ENCODE results near the gene ATP13A1. TPM values are rescaled to one million over a fixed set of nuclear protein-coding genes. Genes with fewer than 3 reads are reported as not detected.

The ATP13A1 gene
- total RNA-seq, 1 experiment from 2014 or later = 73.7 TPM

GRCh38 chr19:19662871-19663255 is 613 bp downstream of the ATP13A1 start:
- ChIA-PET RAD21 (ENCODE audit: low non-redundant PET in 1 of 2, low total read pairs in 2 of 2, uncharacterized antibody in 2 of 2, unreplicated experiment in 2 of 2) (no interaction called here), POLR2A (no interaction called here), CTCF (no interaction called here)
- Histone ChIP-seq H3K79me2 (ENCODE audit: insufficient read depth, low read length) (peaks cover 41% of the 10 kb centered on the region), H3K27me3 (ENCODE audit: insufficient read depth, low read length) (no peaks in the 10 kb centered on the region), H3K9me3 (ENCODE audit: control insufficient read depth in 1 of 2, insufficient read depth in 1 of 2, low read depth in 1 of 2, low read length in 2 of 2) (no peaks in the 10 kb centered on the region), H2AFZ (ENCODE audit: low read depth, low read length, poor library complexity, severe bottlenecking) (no peak overlapping the region), H3K4me3 (replicated peaks in 1 of 2; ENCODE audit: low read depth in 1 of 2, low read length in 2 of 2) (peak overlapping the region; percentile 70 to 96), H3K27ac (ENCODE audit: low read depth, low read length) (peak overlapping the region; percentile 92), H3K4me1 (ENCODE audit: control insufficient read depth in 1 of 2, insufficient read depth in 2 of 2, low read length in 2 of 2) (peaks cover 8 to 33% of the 10 kb centered on the region in 2 experiments; a peak in 3 of 4 replicates), H3K4me2 (ENCODE audit: low read length) (peak overlapping the region; percentile 91), H3K9ac (ENCODE audit: low read length) (peak overlapping the region; percentile 95), H3K9me2 (ENCODE audit: insufficient read depth) (no peaks in the 10 kb centered on the region), H4K20me1 (ENCODE audit: insufficient read depth) (no peaks in the 10 kb centered on the region), H3K36me3 (ENCODE audit: control insufficient read depth in 1 of 2, insufficient read depth in 2 of 2, low read length in 2 of 2) (peaks cover 13 to 24% of the 10 kb centered on the region in 2 experiments; a peak in 3 of 4 replicates)
- DNase-seq (ENCODE audit: low read depth, low spot score) (no peak), ATAC-seq (no peak)
- TF ChIP-seq, protein P1, sequence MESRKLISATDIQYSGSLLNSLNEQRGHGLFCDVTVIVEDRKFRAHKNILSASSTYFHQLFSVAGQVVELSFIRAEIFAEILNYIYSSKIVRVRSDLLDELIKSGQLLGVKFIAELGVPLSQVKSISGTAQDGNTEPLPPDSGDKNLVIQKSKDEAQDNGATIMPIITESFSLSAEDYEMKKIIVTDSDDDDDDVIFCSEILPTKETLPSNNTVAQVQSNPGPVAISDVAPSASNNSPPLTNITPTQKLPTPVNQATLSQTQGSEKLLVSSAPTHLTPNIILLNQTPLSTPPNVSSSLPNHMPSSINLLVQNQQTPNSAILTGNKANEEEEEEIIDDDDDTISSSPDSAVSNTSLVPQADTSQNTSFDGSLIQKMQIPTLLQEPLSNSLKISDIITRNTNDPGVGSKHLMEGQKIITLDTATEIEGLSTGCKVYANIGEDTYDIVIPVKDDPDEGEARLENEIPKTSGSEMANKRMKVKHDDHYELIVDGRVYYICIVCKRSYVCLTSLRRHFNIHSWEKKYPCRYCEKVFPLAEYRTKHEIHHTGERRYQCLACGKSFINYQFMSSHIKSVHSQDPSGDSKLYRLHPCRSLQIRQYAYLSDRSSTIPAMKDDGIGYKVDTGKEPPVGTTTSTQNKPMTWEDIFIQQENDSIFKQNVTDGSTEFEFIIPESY (IDR thresholded peaks at IDR 0.05; ENCODE audit: extremely low read depth, insufficient replicate concordance, low read length) = no peak
- TF ChIP-seq CBX3 (IDR thresholded peaks at IDR 0.05; ENCODE audit: low read depth) (no peak), ZFX (IDR thresholded peaks at IDR 0.05) (no peak), SP1 (IDR thresholded peaks at IDR 0.05; ENCODE audit: low read depth) (no peak), EGR1 (IDR thresholded peaks at IDR 0.05; ENCODE audit: low read depth) (no peak), POLR2AphosphoS5 (IDR thresholded peaks at IDR 0.05; ENCODE audit: low read depth, low read length) (no peak), CEBPB (IDR thresholded peaks at IDR 0.05; ENCODE audit: low read depth) (no peak)
- TF ChIP-seq, protein P2, sequence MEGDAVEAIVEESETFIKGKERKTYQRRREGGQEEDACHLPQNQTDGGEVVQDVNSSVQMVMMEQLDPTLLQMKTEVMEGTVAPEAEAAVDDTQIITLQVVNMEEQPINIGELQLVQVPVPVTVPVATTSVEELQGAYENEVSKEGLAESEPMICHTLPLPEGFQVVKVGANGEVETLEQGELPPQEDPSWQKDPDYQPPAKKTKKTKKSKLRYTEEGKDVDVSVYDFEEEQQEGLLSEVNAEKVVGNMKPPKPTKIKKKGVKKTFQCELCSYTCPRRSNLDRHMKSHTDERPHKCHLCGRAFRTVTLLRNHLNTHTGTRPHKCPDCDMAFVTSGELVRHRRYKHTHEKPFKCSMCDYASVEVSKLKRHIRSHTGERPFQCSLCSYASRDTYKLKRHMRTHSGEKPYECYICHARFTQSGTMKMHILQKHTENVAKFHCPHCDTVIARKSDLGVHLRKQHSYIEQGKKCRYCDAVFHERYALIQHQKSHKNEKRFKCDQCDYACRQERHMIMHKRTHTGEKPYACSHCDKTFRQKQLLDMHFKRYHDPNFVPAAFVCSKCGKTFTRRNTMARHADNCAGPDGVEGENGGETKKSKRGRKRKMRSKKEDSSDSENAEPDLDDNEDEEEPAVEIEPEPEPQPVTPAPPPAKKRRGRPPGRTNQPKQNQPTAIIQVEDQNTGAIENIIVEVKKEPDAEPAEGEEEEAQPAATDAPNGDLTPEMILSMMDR (IDR thresholded peaks at IDR 0.05 in 2 of 3, conservative IDR thresholded peaks at IDR 0.05 in 1 of 3; ENCODE audit: borderline replicate concordance in 1 of 3, insufficient read depth in 1 of 3, low read depth in 2 of 3, low read length in 2 of 3) = no peak
- intact Hi-C loops (cut with micrococcal nuclease) = loop anchor here (1.0 kb wide), 1 partner anchor 113 kb away; no protein-coding TSS in a partner anchor
- BruUV-seq (replicated peaks) = no TSS peak

Data from HCT116 (cell line).